ENCODE measurements around the gene BCR. TPM values are rescaled to one million over a fixed set of nuclear protein-coding genes. Genes with fewer than 3 reads are reported as not detected.

BCR gene
- total RNA-seq, 1 experiment from 2014 or later = 129 TPM

GRCh38 chr22:23214398-23214797 is 34.1 kb downstream of the BCR start (continued):
- no peak for TF ChIP-seq STAT6 (CRISPR knock-in tag; conservative IDR thresholded peaks at IDR 0.05; ENCODE audit: low read depth)
- TF ChIP-seq ZNF532 (CRISPR knock-in tag; IDR thresholded peaks at IDR 0.05; ENCODE audit: borderline replicate concordance) = no peak
- TF ChIP-seq RORB (CRISPR knock-in tag; IDR thresholded peaks at IDR 0.05) = no peak
- no peak for TF ChIP-seq IRF1 (CRISPR knock-in tag; IDR thresholded peaks at IDR 0.05)
- no peak for TF ChIP-seq FOXK1 (CRISPR knock-in tag; IDR thresholded peaks at IDR 0.05)
- no peak for TF ChIP-seq ZNF671 (CRISPR knock-in tag; IDR thresholded peaks at IDR 0.05)
- TF ChIP-seq ZNF423 (CRISPR knock-in tag; IDR thresholded peaks at IDR 0.05) = no peak

- no peaks in the 10 kb centered on the region for H3K9me3 Mint-ChIP-seq
- POLR2A ChIA-PET = interaction anchor here (0.9 kb wide), 1 partner anchor 27 kb away, joined by 3 read pairs; no protein-coding TSS in a partner anchor
- H3K4me1 Mint-ChIP-seq = peaks cover 73% of the 10 kb centered on the region
- DNase-seq (ENCODE audit: low spot score) (no peak), ATAC-seq (no peak)
- TF ChIP-seq NFE2L1 (CRISPR knock-in tag; IDR thresholded peaks at IDR 0.05) (no peak), ZNF512 (CRISPR knock-in tag; IDR thresholded peaks at IDR 0.05; ENCODE audit: borderline replicate concordance) (no peak), ZSCAN18 (CRISPR knock-in tag; IDR thresholded peaks at IDR 0.05) (no peak), MXD4 (CRISPR knock-in tag; IDR thresholded peaks at IDR 0.05; ENCODE audit: borderline replicate concordance) (no peak)
- H3K36me3 Mint-ChIP-seq = no peaks in the 10 kb centered on the region
- H3K4me3 Mint-ChIP-seq = no peak overlapping the region
- H3K27ac Mint-ChIP-seq = peak overlapping the region; percentile 86
- CTCF ChIA-PET = interaction anchor here (1.1 kb wide), 1 partner anchor 416 kb away, joined by 3 read pairs; no protein-coding TSS in a partner anchor
- no peaks in the 10 kb centered on the region for H3K27me3 Mint-ChIP-seq (ENCODE audit: low read depth)
Observed at GRCh38 chr22:23215294-23216241, 35.3 kb downstream of the BCR start.

All from WTC11 (cell line).